ENCODE measurements around the gene GUCY1A2. TPM values are rescaled to one million over a fixed set of nuclear protein-coding genes. Genes with fewer than 3 reads are reported as not detected.

The GUCY1A2 gene
- total RNA-seq, 3 donors from 2014 or later, result 0.61 to 4.0 (median 1.4) TPM

DNA sequence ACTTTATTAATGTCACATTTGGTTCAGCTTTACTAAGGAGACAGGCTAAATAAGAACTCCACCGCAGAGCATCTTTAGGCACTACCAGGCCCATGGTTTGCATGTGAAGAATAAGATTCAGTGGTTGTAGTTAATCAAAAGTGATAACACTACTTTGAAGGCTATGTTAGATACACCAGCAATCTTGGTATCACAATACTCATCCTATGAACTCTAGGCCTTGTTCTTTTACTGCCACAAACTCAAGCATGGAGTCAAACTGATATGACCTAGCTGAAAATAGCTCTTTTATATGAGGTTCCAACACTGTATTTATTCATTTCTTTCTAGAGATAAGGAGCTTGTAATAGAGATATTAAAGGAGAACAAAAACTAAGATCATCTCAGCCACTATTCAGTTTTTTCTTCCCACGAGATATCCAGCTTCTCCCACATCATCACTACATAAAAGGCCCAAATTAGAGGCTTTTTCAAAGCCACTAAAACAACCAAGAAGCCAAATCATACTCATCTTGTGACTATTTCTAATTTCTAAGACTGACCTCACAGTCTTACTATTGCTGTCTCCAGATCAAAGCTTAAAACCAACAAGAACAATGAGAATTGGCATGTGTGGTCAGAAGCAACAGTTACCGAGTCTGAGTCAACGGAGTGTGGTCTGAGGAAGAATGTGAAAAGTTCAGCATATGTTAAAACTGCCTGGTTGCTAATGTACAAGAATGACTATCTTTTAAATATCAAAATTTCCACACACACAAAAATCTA is 25.1 kb upstream of the GUCY1A2 start:
- TF ChIP-seq, protein P1, sequence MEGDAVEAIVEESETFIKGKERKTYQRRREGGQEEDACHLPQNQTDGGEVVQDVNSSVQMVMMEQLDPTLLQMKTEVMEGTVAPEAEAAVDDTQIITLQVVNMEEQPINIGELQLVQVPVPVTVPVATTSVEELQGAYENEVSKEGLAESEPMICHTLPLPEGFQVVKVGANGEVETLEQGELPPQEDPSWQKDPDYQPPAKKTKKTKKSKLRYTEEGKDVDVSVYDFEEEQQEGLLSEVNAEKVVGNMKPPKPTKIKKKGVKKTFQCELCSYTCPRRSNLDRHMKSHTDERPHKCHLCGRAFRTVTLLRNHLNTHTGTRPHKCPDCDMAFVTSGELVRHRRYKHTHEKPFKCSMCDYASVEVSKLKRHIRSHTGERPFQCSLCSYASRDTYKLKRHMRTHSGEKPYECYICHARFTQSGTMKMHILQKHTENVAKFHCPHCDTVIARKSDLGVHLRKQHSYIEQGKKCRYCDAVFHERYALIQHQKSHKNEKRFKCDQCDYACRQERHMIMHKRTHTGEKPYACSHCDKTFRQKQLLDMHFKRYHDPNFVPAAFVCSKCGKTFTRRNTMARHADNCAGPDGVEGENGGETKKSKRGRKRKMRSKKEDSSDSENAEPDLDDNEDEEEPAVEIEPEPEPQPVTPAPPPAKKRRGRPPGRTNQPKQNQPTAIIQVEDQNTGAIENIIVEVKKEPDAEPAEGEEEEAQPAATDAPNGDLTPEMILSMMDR (IDR thresholded peaks at IDR 0.05), result no peak
- DNase-seq (no peak), ATAC-seq (no peak)
- Histone ChIP-seq H3K36me3 (ENCODE audit: low read depth) (no peaks in the 10 kb centered on the region), H3K9me3 (no peaks in the 10 kb centered on the region), H3K4me3 (no peak overlapping the region), H3K4me1 (ENCODE audit: low read depth) (no peaks in the 10 kb centered on the region)
- intact Hi-C loops (cut with DNase I, micrococcal nuclease), result no loop called here

DNA sequence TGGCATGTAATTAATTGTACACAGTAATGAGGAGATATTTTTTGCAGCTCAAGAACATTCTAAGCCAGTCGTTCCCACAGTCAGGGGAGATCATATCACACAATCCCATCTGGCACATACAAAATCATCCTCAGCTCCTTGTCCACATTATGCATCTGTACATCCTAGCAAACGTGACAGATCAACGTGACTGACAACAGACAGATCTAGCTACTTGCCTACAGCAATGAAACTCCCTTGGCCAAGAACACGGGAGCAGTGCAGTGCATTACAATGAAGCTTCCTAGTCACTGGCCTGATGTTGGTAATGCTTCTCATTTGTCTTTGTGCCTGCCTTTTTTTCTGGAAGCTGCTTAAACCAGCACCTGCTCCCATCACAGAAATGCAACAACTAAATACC is 24.5 kb upstream of the GUCY1A2 start:
- intact Hi-C loops (cut with DNase I, micrococcal nuclease), result no loop called here
- no peak for DNase-seq
- H3K4me3 ChIP-seq, result no peak overlapping the region
- no peaks in the 10 kb centered on the region for H3K9me3 ChIP-seq
- TF ChIP-seq, protein P1 (IDR thresholded peaks at IDR 0.05), result no peak
- H3K4me1 ChIP-seq (ENCODE audit: low read depth), result no peaks in the 10 kb centered on the region
- no peak for ATAC-seq
- H3K36me3 ChIP-seq (ENCODE audit: low read depth), result no peaks in the 10 kb centered on the region

DNA sequence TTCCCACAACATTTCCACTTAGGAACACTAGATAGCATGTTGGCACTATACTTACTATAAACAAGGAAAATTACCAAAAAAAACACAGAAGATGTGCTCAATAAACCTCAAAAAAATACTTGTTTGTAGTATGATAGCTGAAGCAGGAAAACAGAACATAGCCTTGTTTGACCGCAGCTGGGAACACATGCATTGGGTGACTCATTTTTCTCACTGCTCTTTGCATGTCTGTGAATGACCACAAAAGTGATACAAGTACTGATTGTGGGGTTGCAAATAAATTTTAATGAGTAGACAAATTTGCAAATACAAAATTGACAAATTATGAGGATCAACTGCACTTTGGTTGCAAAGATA is 22.8 kb upstream of the GUCY1A2 start:
- TF ChIP-seq, protein P1 (IDR thresholded peaks at IDR 0.05), result no peak
- ATAC-seq (no peak), DNase-seq (no peak)
- no peaks in the 10 kb centered on the region for H3K4me1 ChIP-seq (ENCODE audit: low read depth)
- H3K4me3 ChIP-seq, result no peak overlapping the region
- intact Hi-C loops (cut with DNase I, micrococcal nuclease), result no loop called here
- no peaks in the 10 kb centered on the region for H3K36me3 ChIP-seq (ENCODE audit: low read depth)
- no peaks in the 10 kb centered on the region for H3K9me3 ChIP-seq

DNA sequence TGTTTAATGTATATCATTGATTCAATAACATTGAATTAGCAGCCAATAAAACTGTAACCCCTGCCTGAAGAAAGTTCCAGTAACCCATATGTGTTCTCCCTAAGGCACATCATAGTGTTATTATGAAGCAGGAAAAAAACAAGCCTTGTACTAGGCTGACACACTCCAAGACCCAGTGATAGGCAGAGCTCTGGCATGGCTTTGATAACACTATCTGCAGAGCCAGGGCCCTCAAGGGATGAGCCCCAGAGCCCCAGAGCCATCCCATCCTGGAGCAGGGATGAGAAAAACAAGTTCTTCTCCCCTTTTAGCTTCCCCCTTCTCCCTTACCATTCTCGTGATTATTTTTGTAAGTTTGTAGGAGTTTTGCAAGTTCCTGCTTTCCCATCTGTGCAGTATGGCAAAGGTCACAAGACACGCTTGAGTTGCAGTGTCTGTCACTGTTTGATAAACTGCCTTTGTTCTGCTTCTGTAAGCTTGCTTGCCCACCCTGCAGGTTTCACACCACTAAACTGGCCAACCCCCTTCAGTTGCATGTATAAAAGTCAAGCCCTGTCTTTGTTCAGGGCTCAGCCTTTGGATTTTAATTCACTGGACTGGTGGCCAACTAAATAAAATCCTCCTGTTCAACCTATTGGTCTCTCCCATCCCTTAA is 22.3 kb upstream of the GUCY1A2 start:
- H3K36me3 ChIP-seq (ENCODE audit: low read depth), result no peaks in the 10 kb centered on the region
- TF ChIP-seq, protein P1 (IDR thresholded peaks at IDR 0.05), result no peak
- no peaks in the 10 kb centered on the region for H3K9me3 ChIP-seq
- no peak overlapping the region for H3K4me3 ChIP-seq
- H3K4me1 ChIP-seq (ENCODE audit: low read depth), result no peaks in the 10 kb centered on the region
- no peak for ATAC-seq
- DNase-seq, result no peak
- intact Hi-C loops (cut with DNase I, micrococcal nuclease), result no loop called here

DNA sequence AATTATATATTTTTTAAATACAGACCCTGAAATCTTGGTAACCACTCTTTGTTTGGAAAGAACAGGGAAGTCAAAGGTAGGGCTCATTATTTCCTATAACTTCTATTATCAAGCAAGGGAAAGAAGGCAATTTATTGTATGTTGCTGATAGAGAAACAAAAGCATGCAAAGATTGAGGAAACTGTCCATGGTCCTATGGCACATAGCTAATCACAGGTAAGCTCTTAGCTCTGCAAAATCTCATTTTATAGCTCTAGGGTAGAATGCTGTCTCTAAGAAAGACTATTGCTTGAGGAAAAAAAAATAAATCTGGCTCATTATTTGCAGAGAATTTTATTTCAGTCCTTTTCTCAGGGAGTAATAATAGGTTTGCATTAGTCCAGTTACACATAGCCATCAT is 7.4 kb upstream of the GUCY1A2 start:
- H3K36me3 ChIP-seq (ENCODE audit: low read depth), result no peaks in the 10 kb centered on the region
- intact Hi-C loops (cut with DNase I, micrococcal nuclease), result no loop called here
- ATAC-seq (no peak), DNase-seq (no peak)
- TF ChIP-seq, protein P1 (IDR thresholded peaks at IDR 0.05), result no peak
- no peaks in the 10 kb centered on the region for H3K4me1 ChIP-seq (ENCODE audit: low read depth)
- no peak overlapping the region for H3K4me3 ChIP-seq
- no peaks in the 10 kb centered on the region for H3K9me3 ChIP-seq

Data from mucosa of descending colon (tissue), 3 donors.